CMK (cell line): ENCODE measurements around the gene BTBD9.
"Not testable (repeated sequence)": the region's sequence is repeated elsewhere in the genome, so short reads cannot be mapped to it uniquely, and the experiment has no call there.

Source experiments
- DNase-seq: peaks from one replicate; pipeline ENCODE4 v3.0.0-alpha.2; 2010; ENCODE audit warnings: low read depth

The BTBD9 gene

GRCh38 chr6:38649744-38650143 lies 10.0 kb upstream of the BTBD9 start:
- DNase-seq, result no peak

- no peak for DNase-seq
Measured at GRCh38 chr6:38648629-38649028, 8.9 kb upstream of the BTBD9 start.

GRCh38 chr6:38646166-38646878 lies 6.6 kb upstream of the BTBD9 start:
- no peak for DNase-seq

- no peak for DNase-seq
Measured at GRCh38 chr6:38644951-38645350, 5.2 kb upstream of the BTBD9 start.

GRCh38 chr6:38640216-38640909 lies 634 bp upstream of the BTBD9 start:
- no peak for DNase-seq

GRCh38 chr6:38638941-38639497 lies 710 bp downstream of the BTBD9 start:
- no peak for DNase-seq

GRCh38 chr6:38637756-38638155 lies 2.0 kb downstream of the BTBD9 start:
- DNase-seq, result no peak

GRCh38 chr6:38636027-38636426 lies 3.7 kb downstream of the BTBD9 start:
- DNase-seq, result no peak

GRCh38 chr6:38634518-38634917 lies 5.2 kb downstream of the BTBD9 start:
- DNase-seq, result no peak

GRCh38 chr6:38632490-38632889 lies 7.2 kb downstream of the BTBD9 start:
- DNase-seq, result no peak

- no peak for DNase-seq
Measured at GRCh38 chr6:38631186-38631783, 8.4 kb downstream of the BTBD9 start.

- no peak for DNase-seq
Measured at GRCh38 chr6:38625217-38625616, 14.5 kb downstream of the BTBD9 start.

GRCh38 chr6:38619342-38619741 lies 20.4 kb downstream of the BTBD9 start:
- not testable (repeated sequence) for DNase-seq

- not testable (repeated sequence) for DNase-seq
Measured at GRCh38 chr6:38618301-38618700, 21.4 kb downstream of the BTBD9 start.

- no peak for DNase-seq
Measured at GRCh38 chr6:38617856-38618255, 21.9 kb downstream of the BTBD9 start.

GRCh38 chr6:38612143-38612965 lies 27.4 kb downstream of the BTBD9 start:
- no peak for DNase-seq

GRCh38 chr6:38610050-38610625 lies 29.6 kb downstream of the BTBD9 start:
- no peak for DNase-seq

GRCh38 chr6:38604700-38605099 lies 35.0 kb downstream of the BTBD9 start:
- no peak for DNase-seq

GRCh38 chr6:38603966-38604365 lies 35.8 kb downstream of the BTBD9 start:
- no peak for DNase-seq

- DNase-seq, result no peak
Measured at GRCh38 chr6:38603496-38603895, 36.2 kb downstream of the BTBD9 start.

- no peak for DNase-seq
Measured at GRCh38 chr6:38599966-38600550, 39.7 kb downstream of the BTBD9 start.
